ENCODE measurements around the gene MTOR. TPM values are rescaled to one million over a fixed set of nuclear protein-coding genes. Genes with fewer than 3 reads are reported as not detected.

MTOR gene
- total and polyA plus RNA-seq, 2 of the 8 experiments (the other 6 are each of a cell fraction or from before 2014, with no cell fraction given) = 44.2 to 76.8 TPM

- no peak overlapping the region for H2BK20ac ChIP-seq (ENCODE audit: low read length)
- WGBS, 2 experiments (ENCODE audit: extremely low coverage in 1 of 2, insufficient coverage in 1 of 2, insufficient read length in 1 of 2, insufficient replicate concordance in 2 of 2, low coverage in 1 of 2, low lambda C conversion rate in 2 of 2, missing lambda C conversion rate in 1 of 2) = 89% methylated on average over 8 of the region's 8 CpGs; no CpG with 5 or more reads in 1 of the 2 experiments
- no peak overlapping the region for H2BK5ac ChIP-seq (ENCODE audit: low read depth, low read length)
- no peak overlapping the region for H3K14ac ChIP-seq (ENCODE audit: insufficient read length)
- DNase-seq (ENCODE audit: low read depth in 1 of 2, low spot score in 2 of 2) (no peak), FAIRE-seq (no peak)
- peaks cover 0 to 18% (median 10%) of the 10 kb centered on the region in 4 experiments; a peak in 6 of 7 replicates for H3K4me1 ChIP-seq (replicated peaks in 1 of 4; ENCODE audit: control insufficient read depth in 3 of 4, insufficient read depth in 4 of 4, low read length in 3 of 4)
- peaks cover 0 to 16% of the 10 kb centered on the region in 2 experiments; a peak in 2 of 4 replicates for H3K79me2 ChIP-seq (ENCODE audit: control insufficient read depth in 1 of 2, insufficient read depth in 2 of 2, low read length in 2 of 2)
- no peak overlapping the region for H3K4me2 ChIP-seq (ENCODE audit: insufficient read depth in 1 of 2, low read depth in 2 of 2, low read length in 2 of 2)
- peaks cover 9% of the 10 kb centered on the region for H3K79me1 ChIP-seq (ENCODE audit: low read depth, low read length)
- no peak overlapping the region for H2BK120ac ChIP-seq (replicated peaks; ENCODE audit: low read depth, low read length)
- CTCF ChIA-PET (ENCODE audit: partially characterized antibody) = interaction anchor here (1.1 to 14.5 kb wide), 4 partner anchors 14 to 139 kb away, joined by 3 to 168 read pairs (median 5); no protein-coding TSS in a partner anchor
- no peak overlapping the region for H3K23ac ChIP-seq (ENCODE audit: insufficient read length)
- no peak overlapping the region for H3K4ac ChIP-seq (replicated peaks; ENCODE audit: insufficient read length, low read depth, low read length)
- H3K4me3 ChIP-seq (ENCODE audit: extremely low read depth in 1 of 4, insufficient read depth in 2 of 4, low read depth in 3 of 4, low read length in 4 of 4) = no peak overlapping the region
- H2BK12ac ChIP-seq (ENCODE audit: low read depth, low read length) = no peak overlapping the region
- POLR2A ChIA-PET (ENCODE audit: partially characterized antibody) = interaction anchor here (0.6 to 4.6 kb wide), 8 partner anchors 10 to 289 kb away, joined by 3 to 18 read pairs (median 4); partner anchors contain the start of gene MASP2
- H2AFZ ChIP-seq (ENCODE audit: low read length) = no peak overlapping the region
- H3K23me2 ChIP-seq (ENCODE audit: low read depth, low read length) = peaks cover 16% of the 10 kb centered on the region
- no peak overlapping the region; the same call in 1 of the 2 replicates for H4K8ac ChIP-seq (ENCODE audit: extremely low read depth, insufficient read depth, low read length)
- H4K20me1 ChIP-seq (replicated peaks in 1 of 2; ENCODE audit: control insufficient read depth in 1 of 2, insufficient read depth in 2 of 2, low read length in 2 of 2) = peaks cover 3 to 9% of the 10 kb centered on the region in 2 experiments
- no peak for TF ChIP-seq RXRA (IDR thresholded peaks at IDR 0.05; ENCODE audit: insufficient read depth, low read depth, low read length)
- TF ChIP-seq, protein P1, sequence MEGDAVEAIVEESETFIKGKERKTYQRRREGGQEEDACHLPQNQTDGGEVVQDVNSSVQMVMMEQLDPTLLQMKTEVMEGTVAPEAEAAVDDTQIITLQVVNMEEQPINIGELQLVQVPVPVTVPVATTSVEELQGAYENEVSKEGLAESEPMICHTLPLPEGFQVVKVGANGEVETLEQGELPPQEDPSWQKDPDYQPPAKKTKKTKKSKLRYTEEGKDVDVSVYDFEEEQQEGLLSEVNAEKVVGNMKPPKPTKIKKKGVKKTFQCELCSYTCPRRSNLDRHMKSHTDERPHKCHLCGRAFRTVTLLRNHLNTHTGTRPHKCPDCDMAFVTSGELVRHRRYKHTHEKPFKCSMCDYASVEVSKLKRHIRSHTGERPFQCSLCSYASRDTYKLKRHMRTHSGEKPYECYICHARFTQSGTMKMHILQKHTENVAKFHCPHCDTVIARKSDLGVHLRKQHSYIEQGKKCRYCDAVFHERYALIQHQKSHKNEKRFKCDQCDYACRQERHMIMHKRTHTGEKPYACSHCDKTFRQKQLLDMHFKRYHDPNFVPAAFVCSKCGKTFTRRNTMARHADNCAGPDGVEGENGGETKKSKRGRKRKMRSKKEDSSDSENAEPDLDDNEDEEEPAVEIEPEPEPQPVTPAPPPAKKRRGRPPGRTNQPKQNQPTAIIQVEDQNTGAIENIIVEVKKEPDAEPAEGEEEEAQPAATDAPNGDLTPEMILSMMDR (IDR thresholded peaks at IDR 0.05; ENCODE audit: control extremely low read depth in 1 of 3, insufficient read depth in 1 of 3, low read depth in 1 of 3, low read length in 3 of 3) = peak in 1 of 3 experiments; percentile 12; a peak in 1 of 4 replicates
- H4K91ac ChIP-seq (replicated peaks; ENCODE audit: insufficient read length, low read length) = no peak overlapping the region
- no peak overlapping the region for H2BK15ac ChIP-seq (ENCODE audit: low read length)
- no peak overlapping the region for H3K9ac ChIP-seq (replicated peaks in 1 of 4; ENCODE audit: extremely low read depth in 1 of 4, low read depth in 3 of 4, low read length in 3 of 4)
- no peak overlapping the region for H3K18ac ChIP-seq (ENCODE audit: extremely low read depth, low read length)
- H3K9me3 ChIP-seq (ENCODE audit: insufficient read depth in 2 of 2, low read depth in 1 of 2, low read length in 1 of 2) = no peaks in the 10 kb centered on the region
- H3K27me3 ChIP-seq (replicated peaks in 1 of 4; ENCODE audit: control insufficient read depth in 3 of 4, extremely low read depth in 1 of 4, insufficient read depth in 3 of 4, low read length in 3 of 4) = no peaks in the 10 kb centered on the region
- peaks cover 6 to 27% (median 14%) of the 10 kb centered on the region in 4 experiments; a peak in 7 of 8 replicates for H3K36me3 ChIP-seq (ENCODE audit: control insufficient read depth in 2 of 4, insufficient read depth in 4 of 4, low read length in 3 of 4)
- H3K56ac ChIP-seq (replicated peaks; ENCODE audit: insufficient read length, low read depth, low read length) = no peak overlapping the region
- H3K27ac ChIP-seq (ENCODE audit: low read depth, low read length) = no peak overlapping the region
- no peak overlapping the region for H4K5ac ChIP-seq (ENCODE audit: insufficient read length, low read depth, low read length)
- no peak overlapping the region for H2AK5ac ChIP-seq (ENCODE audit: low read depth, low read length)
These were observed 204.9 kb downstream of the MTOR start for GRCh38 chr1:11057477-11057876.

Measured in H1 (cell line).